Glomerular visceral epithelial cell (primary cell): ENCODE results near the gene GPR150.

Experiments
- DNase-seq: peaks from one replicate; pipeline ENCODE4 v3.0.0-alpha.2; 2016; ENCODE audit errors: extremely low spot score

GPR150 gene

DNA sequence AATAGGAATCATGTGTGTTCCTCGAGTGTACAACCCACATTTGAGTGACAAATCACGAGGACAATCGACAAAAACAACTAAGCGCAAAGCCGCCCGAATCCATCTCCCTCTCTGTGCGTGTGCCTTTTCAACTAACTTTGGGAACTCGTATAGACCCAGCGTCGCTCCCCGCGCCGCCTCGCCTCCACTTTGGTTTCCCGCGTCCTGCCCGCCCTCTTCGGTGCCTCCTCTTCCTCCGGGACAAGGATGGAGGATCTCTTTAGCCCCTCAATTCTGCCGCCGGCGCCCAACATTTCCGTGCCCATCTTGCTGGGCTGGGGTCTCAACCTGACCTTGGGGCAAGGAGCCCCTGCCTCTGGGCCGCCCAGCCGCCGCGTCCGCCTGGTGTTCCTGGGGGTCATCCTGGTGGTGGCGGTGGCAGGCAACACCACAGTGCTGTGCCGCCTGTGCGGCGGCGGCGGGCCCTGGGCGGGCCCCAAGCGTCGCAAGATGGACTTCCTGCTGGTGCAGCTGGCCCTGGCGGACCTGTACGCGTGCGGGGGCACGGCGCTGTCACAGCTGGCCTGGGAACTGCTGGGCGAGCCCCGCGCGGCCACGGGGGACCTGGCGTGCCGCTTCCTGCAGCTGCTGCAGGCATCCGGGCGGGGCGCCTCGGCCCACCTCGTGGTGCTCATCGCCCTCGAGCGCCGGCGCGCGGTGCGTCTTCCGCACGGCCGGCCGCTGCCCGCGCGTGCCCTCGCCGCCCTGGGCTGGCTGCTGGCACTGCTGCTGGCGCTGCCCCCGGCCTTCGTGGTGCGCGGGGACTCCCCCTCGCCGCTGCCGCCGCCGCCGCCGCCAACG, at the start of gene GPR150:
TSS of gene GPR150 (plus strand) at position 58 of the 840 bp plus-strand sequence. CDS start at position 247, 189 bp downstream.
- DNase-seq, result peak; percentile 57

- DNase-seq, result no peak
These were observed 47.9 kb upstream of the GPR150 start for GRCh38 chr5:95572016-95572415.

DNA sequence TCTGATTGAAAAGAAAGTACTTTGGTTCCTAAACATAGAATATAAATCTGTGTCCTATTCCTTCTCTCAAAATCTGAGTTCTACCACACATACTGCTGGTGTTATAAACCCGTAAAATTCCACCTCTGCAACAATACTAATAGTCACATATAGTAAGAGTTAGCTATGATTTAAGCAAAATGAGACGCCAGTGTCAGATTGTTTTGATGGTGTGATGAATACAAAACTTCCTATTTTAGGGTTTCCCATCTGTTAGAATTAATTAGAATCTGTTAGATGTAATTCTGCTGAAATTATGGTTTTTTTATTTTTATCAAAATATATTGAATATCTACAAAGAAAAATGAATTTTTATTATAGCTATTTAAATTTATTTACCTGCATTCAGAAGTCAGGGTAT, 38.3 kb upstream of the GPR150 start:
- DNase-seq, result no peak

- no peak for DNase-seq
These were observed 35.9 kb upstream of the GPR150 start for GRCh38 chr5:95583992-95584391.

DNA sequence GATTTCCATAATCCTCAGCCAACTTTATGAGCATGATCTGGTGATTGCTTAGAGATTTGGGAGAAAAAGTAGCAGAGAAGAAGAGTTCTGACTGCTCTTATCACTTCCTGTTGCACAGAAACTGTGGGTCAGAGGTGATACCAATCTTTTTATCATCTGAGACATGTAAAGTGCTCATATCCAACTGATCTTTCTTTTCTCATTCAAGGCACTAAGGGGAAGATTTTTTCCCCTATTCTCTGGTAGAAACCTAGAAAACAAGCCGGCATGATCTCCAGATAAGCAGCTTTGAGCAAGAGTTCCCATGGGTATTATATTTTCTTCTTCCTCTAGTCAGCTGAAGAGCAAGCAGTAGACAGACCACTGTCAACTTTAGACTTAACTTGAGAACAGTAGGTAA, 29.0 kb upstream of the GPR150 start:
- DNase-seq, result no peak

DNA sequence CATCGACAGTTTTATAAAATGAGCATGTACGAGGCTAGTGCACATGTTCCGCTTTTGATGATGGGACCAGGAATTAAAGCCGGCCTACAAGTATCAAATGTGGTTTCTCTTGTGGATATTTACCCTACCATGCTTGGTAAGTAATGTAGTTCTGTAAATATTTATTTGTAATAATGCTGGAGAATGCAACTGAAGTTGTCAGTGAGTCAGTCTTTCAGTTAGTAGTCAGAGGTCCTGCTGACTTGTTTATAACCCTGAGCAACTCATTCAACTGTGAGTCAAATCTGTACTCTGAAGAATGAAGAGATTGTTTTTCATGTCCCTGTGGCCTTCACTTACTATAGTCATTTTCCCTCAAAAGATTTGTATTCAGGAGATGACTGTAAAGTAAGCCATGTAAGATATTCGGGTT, 28.4 kb upstream of the GPR150 start:
- no peak for DNase-seq

DNA sequence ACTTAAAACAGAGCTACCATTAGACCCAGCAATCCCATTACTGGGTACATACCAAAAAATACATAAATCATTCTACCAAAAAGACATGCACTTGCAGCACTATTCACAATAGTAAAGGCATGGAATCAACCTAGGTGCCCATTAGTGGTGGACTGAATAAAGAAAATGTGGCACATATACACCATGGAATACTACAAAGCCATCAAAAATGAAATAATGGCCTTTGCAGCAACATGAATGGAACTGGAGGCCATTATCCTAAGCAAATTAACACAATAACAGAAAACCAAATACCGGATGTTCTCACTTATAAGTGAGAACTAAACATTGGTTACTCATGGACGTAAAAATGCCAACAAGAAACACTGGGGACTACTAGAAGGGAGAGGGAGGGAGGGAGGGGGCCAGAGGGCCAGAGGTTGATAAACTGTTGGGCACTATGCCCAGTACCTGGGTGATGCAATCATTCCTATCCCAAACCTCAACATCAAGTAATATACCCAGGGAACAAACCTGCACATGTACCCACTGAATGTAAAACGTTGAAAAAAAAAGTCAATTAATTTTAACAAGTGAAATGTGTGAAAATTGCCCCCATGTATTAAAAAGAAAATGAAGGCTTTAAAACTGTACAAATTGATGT, 24.5 kb upstream of the GPR150 start:
- DNase-seq, result no peak

- DNase-seq, result no peak
These were observed 20.6 kb upstream of the GPR150 start for GRCh38 chr5:95599252-95599651.

DNA sequence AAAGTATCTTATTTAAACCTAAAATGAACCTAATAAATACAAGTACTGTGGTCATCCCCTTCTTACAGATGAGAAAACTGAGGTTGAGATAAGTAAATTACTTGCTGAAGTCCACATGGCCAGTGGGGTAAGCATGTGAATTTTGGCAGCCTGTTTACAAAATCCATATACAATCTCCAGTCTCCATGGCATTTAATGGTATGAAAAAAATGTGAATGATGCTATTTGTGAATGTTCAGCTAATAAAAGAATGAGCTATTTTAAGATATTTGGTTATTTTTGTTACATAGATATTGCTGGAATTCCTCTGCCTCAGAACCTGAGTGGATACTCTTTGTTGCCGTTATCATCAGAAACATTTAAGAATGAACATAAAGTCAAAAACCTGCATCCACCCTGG, 19.3 kb upstream of the GPR150 start:
- DNase-seq, result no peak

- DNase-seq, result no peak
These were observed 14.1 kb upstream of the GPR150 start for GRCh38 chr5:95605786-95606185.

- DNase-seq, result no peak
These were observed 13.5 kb upstream of the GPR150 start for GRCh38 chr5:95606419-95606818.

DNA sequence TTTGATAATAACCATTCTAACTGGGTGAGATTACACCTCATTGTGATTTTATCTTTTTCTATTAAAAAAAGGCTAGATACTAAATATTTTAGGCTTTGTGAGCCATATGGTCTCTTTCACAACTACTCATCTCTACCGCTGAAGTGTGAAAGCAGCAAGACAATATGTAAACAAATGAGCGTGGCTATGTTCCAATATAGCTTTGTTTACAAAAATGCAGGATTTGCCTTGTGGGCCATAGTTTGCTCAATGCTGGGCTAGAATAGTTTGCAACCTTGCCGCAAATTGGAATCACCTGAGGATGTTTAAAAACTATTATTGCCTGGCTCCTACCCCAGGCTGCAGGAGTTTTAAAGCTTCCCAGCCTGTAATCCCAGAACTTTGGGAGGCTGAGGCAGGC, 10.2 kb upstream of the GPR150 start:
- DNase-seq, result no peak

DNA sequence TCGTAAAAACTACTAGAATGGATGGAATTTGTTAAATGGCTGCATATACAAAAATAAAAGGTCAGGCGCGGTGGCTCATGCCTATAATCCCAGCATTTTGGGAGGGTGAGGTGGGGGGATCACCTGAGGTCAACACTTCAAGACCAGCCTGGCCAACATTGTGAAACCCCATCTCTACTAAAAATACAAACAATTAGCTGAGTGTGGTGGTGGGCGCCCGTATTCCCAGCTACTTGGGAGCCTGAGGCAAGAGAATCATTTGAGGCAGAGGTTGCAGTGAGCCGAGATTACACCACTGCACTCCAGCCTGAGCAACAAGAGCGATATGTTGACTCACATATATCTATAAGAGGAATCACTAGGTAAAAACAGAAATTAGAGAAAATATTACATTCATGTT, 9.3 kb upstream of the GPR150 start:
- no peak for DNase-seq

- no peak for DNase-seq
These were observed 8.5 kb upstream of the GPR150 start for GRCh38 chr5:95611396-95611795.

- no peak for DNase-seq
These were observed 6.4 kb upstream of the GPR150 start for GRCh38 chr5:95613514-95613913.

DNA sequence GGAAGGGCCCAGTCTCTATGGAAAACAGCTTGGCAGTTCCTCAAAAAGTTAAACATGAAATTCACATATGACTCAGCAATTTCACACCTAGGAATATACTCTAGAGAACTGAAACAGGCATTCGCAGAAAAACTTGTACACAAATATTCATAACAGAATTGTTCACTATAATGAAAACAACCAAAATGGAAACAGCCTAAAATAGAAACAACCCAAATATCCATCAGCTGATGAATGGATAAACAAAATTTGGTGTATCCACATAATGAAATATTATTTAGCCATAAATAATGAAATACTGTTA, 4.8 kb upstream of the GPR150 start:
- DNase-seq, result no peak

DNA sequence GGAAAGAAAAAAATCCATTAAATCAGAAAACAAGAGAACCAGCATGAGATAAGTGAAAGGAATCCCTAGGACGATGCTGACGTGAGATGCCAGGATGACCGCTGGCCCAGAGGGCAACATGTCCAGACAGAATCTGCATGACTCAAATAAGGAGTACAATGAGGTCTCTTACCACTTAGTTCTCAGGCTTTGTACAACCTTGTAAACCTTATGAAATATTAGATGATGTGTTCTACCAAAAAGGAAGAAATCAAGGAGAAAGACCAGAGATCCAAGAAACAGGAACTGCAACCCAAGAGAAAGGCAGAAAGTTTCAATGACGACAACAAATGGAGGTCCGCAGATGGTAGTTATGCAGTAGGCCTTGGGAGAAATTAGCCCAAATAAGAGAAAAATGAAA, 2.8 kb upstream of the GPR150 start:
- DNase-seq, result no peak

DNA sequence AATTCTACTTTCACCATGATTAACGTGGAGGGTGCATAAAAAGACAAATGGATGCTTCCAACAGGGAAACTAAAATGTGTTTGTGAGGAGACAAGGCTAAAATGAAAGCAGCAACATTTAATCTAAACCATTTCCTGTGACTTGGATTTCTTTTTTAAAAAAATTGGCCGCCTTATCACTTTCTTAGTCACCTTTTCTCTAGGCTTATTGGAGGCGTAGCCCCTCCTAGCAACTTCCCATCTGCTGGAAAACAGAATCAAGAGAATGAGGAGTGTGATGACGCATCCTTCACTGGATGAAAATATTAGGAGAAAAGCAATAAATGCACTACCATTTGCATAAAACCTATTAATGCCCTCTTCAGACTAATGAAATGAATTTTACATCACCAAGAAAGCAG, 791 bp upstream of the GPR150 start:
- no peak for DNase-seq

DNA sequence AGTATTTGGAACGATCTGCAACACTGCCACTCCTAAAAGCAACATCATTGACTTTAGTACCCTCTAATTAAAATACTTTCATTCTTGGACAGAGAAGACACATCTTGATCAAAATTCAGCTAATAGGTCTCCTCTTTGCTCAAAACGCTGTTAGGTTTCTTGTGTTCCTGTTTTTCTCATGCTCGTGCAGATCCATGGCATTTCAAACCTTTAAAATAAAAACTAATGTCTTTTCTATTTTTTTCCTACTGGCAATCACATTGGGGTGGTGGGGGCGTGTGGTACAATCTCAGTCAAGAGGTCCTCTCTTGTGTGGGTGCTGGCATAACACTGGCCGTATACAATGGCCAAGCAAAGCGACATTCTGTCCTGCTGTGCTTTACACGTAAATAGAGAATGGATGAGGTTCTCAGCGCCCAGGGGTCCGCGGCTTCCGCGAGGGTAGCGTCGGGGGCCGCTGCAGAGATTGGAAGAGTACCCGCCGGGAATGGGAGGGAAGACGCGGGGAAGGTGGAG, 315 bp upstream of the GPR150 start:
- no peak for DNase-seq

DNA sequence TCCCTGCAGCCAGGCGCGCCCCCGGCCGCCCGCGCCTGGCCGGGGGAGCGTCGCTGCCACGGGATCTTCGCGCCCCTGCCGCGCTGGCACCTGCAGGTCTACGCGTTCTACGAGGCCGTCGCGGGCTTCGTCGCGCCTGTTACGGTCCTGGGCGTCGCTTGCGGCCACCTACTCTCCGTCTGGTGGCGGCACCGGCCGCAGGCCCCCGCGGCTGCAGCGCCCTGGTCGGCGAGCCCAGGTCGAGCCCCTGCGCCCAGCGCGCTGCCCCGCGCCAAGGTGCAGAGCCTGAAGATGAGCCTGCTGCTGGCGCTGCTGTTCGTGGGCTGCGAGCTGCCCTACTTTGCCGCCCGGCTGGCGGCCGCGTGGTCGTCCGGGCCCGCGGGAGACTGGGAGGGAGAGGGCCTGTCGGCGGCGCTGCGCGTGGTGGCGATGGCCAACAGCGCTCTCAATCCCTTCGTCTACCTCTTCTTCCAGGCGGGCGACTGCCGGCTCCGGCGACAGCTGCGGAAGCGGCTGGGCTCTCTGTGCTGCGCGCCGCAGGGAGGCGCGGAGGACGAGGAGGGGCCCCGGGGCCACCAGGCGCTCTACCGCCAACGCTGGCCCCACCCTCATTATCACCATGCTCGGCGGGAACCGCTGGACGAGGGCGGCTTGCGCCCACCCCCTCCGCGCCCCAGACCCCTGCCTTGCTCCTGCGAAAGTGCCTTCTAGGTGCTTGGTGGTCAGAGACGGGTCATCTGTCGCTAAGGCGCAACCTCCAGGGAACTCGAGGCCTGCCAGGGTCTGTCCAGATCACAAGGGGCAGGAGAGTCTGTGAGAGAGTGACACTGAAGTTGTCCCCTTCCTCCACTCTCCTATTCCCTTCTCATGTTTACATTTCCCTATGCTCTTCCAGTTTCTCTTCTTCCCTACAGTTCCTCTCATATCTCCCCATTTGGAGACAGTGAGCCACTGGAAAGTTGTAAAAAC, 1.3 kb downstream of the GPR150 start:
- DNase-seq, result no peak

- no peak for DNase-seq
These were observed 2.1 kb downstream of the GPR150 start for GRCh38 chr5:95621839-95622629.
